Right lobe of liver (tissue), 6 donors: ENCODE results near the gene RASSF8. TPM values are rescaled to one million over a fixed set of nuclear protein-coding genes. Genes with fewer than 3 reads are reported as not detected.
A peak's percentile ranks its signal among the peaks of the same experiment; 100 is the strongest.

Experiments
- ATAC-seq, 4 donors: fragments of 200-7000 bp; cut with Tn5 transposase; one replicate each; pipeline ENCODE4 v1.9.1; 2020; ENCODE audit warnings: mild to moderate bottlenecking in 4 of 4, moderate library complexity in 4 of 4
- DNase-seq, 3 donors: peaks; one replicate each; pipeline ENCODE4 v3.0.0-alpha.2; 2020
- H3K27ac ChIP-seq, 3 donors: fragments of 200-600 bp; one replicate each; pipeline ENCODE4 v1.8.0; 2022
- H3K27me3 ChIP-seq, 2 donors: fragments of 200-600 bp; one replicate each; pipeline ENCODE4 v1.8.0; 2022
- H3K36me3 ChIP-seq, 4 donors: fragments of 200-600 bp; sonication (generic) in 1 of 4; one replicate each; pipeline versions ENCODE4 v1.5.1 to v1.8.0; 2017 to 2022; ENCODE audit warnings: control low read depth in 1 of 4
- H3K4me1 ChIP-seq, 4 donors: fragments of 200-600 bp; sonication (generic) in 1 of 4; one replicate each; pipeline versions ENCODE4 v1.5.1 to v1.8.0; 2017 to 2022; ENCODE audit warnings: control low read depth in 1 of 4
- H3K4me3 ChIP-seq, 3 donors: fragments of 200-600 bp; one replicate each; pipeline ENCODE4 v1.8.0; 2022
- H3K9me3 ChIP-seq, 4 donors: fragments of 200-600 bp; sonication (generic) in 1 of 4; one replicate each; pipeline versions ENCODE4 v1.5.1 to v1.8.0; 2017 to 2022; ENCODE audit warnings: control low read depth in 1 of 4
- CTCF ChIP-seq, 4 donors: fragments of 200-600 bp in 3 of 4; fragments of 450-650 bp in 1 of 4; IDR thresholded peaks; one replicate each; pipeline versions ENCODE4 v1.5.1 to v1.8.0; 2016 to 2022; ENCODE audit warnings: antibody characterized with exemption in 4 of 4, mild to moderate bottlenecking in 2 of 4
- POLR2A ChIP-seq: fragments of 450-650 bp; IDR thresholded peaks from one replicate; pipeline ENCODE4 v1.6.1; 2017; ENCODE audit warnings: antibody characterized with exemption, mild to moderate bottlenecking
- WGBS: methylation state at CpG from one replicate; pipeline ENCODE4 v1.1.6; 2018; ENCODE audit warnings: low coverage, low lambda C conversion rate; ENCODE audit not compliant: insufficient coverage; ENCODE audit errors: missing lambda C conversion rate; 5-methylcytosine and 5-hydroxymethylcytosine counted together
- intact Hi-C, 2 donors: fragments of 100-400 bp; cut with DNase I; formaldehyde crosslinking; loops; one replicate each; pipeline versions ENCODE4 v1.11.2 to v1.14.1; 2022
- total RNA-seq, 6 experiments: library from RNA; depleted of rRNA in 2 of 6; stranded (reverse); fragments of >200 nt in 2 of 6; fragmentation: NEBNext Ultra II Directional in 3 of 6; extraction: Animal tissue kit (Norgen Biotek cat#: 25700) in 3 of 6; gene quantifications; one replicate each; pipeline versions ENCODE4 v1.1.0 to v1.2.4, GENCODE V29; 2016 to 2023
- donor health status: DM: no; HTN: yes; CAD: no.
- donor health status: DM: no; HTN: no; CAD: no.
- donor health status: DM: no; HTN: no; CAD: no.
- donor health status: DM: no; HTN: yes; CAD: no.
- donor health status: DM: no; HTN: yes; CAD: no.

RASSF8 gene
- total RNA-seq, 6 experiments from 2014 or later: 3.9 to 12.4 (median 7.3) TPM

- no peak for ATAC-seq
- Histone ChIP-seq H3K4me1 (peaks cover 0 to 4% (median 0%) of the 10 kb centered on the region in 4 donors), H3K36me3 (no peaks in the 10 kb centered on the region), H3K4me3 (no peak overlapping the region), H3K9me3 (no peaks in the 10 kb centered on the region), H3K27me3 (no peaks in the 10 kb centered on the region), H3K27ac (no peak overlapping the region)
- no peak for TF ChIP-seq POLR2A
- no peak for TF ChIP-seq CTCF (IDR thresholded peaks at IDR 0.05)
- 81% methylated on average over 4 of the region's 4 CpGs for WGBS
- intact Hi-C loops: no loop called here
- no peak for DNase-seq
Measured at GRCh38 chr12:26092346-26093105, 134.0 kb downstream of the RASSF8 start.

- Histone ChIP-seq H3K4me1 (peaks cover 0 to 4% (median 0%) of the 10 kb centered on the region in 4 donors), H3K36me3 (no peaks in the 10 kb centered on the region), H3K27ac (no peak overlapping the region), H3K4me3 (no peak overlapping the region), H3K9me3 (no peaks in the 10 kb centered on the region), H3K27me3 (no peaks in the 10 kb centered on the region)
- intact Hi-C loops: no loop called here
- no peak for ATAC-seq
- no peak for DNase-seq
- WGBS: 80% methylated on average over 2 of the region's 2 CpGs
- TF ChIP-seq CTCF (IDR thresholded peaks at IDR 0.05): no peak
- TF ChIP-seq POLR2A: no peak
Measured at GRCh38 chr12:26095186-26095585, 136.7 kb downstream of the RASSF8 start.

- no peak for DNase-seq
- H3K4me1 ChIP-seq: peaks cover 0 to 4% (median 0%) of the 10 kb centered on the region in 4 donors
- 82% methylated on average over 2 of the region's 2 CpGs for WGBS
- H3K36me3 ChIP-seq: no peaks in the 10 kb centered on the region
- intact Hi-C loops: no loop called here
- no peaks in the 10 kb centered on the region for H3K27me3 ChIP-seq
- H3K4me3 ChIP-seq: no peak overlapping the region
- no peaks in the 10 kb centered on the region for H3K9me3 ChIP-seq
- no peak overlapping the region for H3K27ac ChIP-seq
- no peak for ATAC-seq
- TF ChIP-seq POLR2A: no peak
- no peak for TF ChIP-seq CTCF (IDR thresholded peaks at IDR 0.05)
Measured at GRCh38 chr12:26096036-26096435, 137.6 kb downstream of the RASSF8 start.

- no peak overlapping the region for H3K4me3 ChIP-seq
- TF ChIP-seq POLR2A: no peak
- TF ChIP-seq CTCF (IDR thresholded peaks at IDR 0.05): peak; percentile 84 to 97 (median 96)
- WGBS: 6% methylated on average over 6 of the region's 6 CpGs
- no peaks in the 10 kb centered on the region for H3K9me3 ChIP-seq
- no peak overlapping the region for H3K27ac ChIP-seq
- ATAC-seq: peak; percentile 99 to 100 (median 100)
- intact Hi-C loops: no loop called here
- peaks cover 0 to 4% (median 0%) of the 10 kb centered on the region in 4 donors for H3K4me1 ChIP-seq
- H3K36me3 ChIP-seq: no peaks in the 10 kb centered on the region
- peak; percentile 64 to 76 (median 70) for DNase-seq
- no peaks in the 10 kb centered on the region for H3K27me3 ChIP-seq
Measured at GRCh38 chr12:26097046-26097878, 138.8 kb downstream of the RASSF8 start.
